HepG2 (cell line): ENCODE measurements around the gene RPLP2. TPM values are rescaled to one million over a fixed set of nuclear protein-coding genes. Genes with fewer than 3 reads are reported as not detected.
A peak's percentile ranks its signal among the peaks of the same experiment; 100 is the strongest.

Experiments
- CEBPG ChIP-seq: IDR thresholded peaks from 2 replicates; pipeline ENCODE4 v1.6.1; 2016
- FOXJ3 ChIP-seq: sonication (generic); formaldehyde crosslinking; IDR thresholded peaks from 2 replicates; pipeline ENCODE4 v1.4.0; 2020; ENCODE audit warnings: missing genetic modification reagents, mild to moderate bottlenecking, borderline replicate concordance
- FOXO4 ChIP-seq: sonication (generic); formaldehyde crosslinking; conservative IDR thresholded peaks from 2 replicates; pipeline ENCODE4 v1.8.1; 2023; ENCODE audit warnings: missing genetic modification reagents
- HINFP ChIP-seq: sonication (generic); formaldehyde crosslinking; IDR thresholded peaks from 2 replicates; pipeline ENCODE4 v1.4.0; 2020; ENCODE audit warnings: low read depth, mild to moderate bottlenecking, missing genetic modification reagents
- NR3C1 ChIP-seq: sonication (generic); formaldehyde crosslinking; IDR thresholded peaks from 2 replicates; pipeline ENCODE4 v1.4.0; 2020; ENCODE audit warnings: missing genetic modification reagents
- ONECUT2 ChIP-seq: sonication (generic); formaldehyde crosslinking; IDR thresholded peaks from 2 replicates; pipeline ENCODE4 v1.4.0; 2020; ENCODE audit warnings: missing genetic modification reagents
- PBX2 ChIP-seq: IDR thresholded peaks from 2 replicates; pipeline ENCODE4 v1.6.1; 2016; ENCODE audit warnings: control low read depth
- PHF20 ChIP-seq: sonication (generic); formaldehyde crosslinking; IDR thresholded peaks from 2 replicates; pipeline ENCODE4 v1.5.0; 2020; ENCODE audit warnings: mild to moderate bottlenecking, missing genetic modification reagents
- PHF8 ChIP-seq: sonication (generic); formaldehyde crosslinking; IDR thresholded peaks from 2 replicates; pipeline ENCODE4 v1.5.0; 2020; ENCODE audit warnings: missing genetic modification reagents
- SP2 ChIP-seq: sonication (generic); formaldehyde crosslinking; IDR thresholded peaks from 2 replicates; pipeline ENCODE4 v1.5.1; 2020; ENCODE audit warnings: mild to moderate bottlenecking, missing genetic modification reagents
- ZBTB2 ChIP-seq: sonication (generic); formaldehyde crosslinking; IDR thresholded peaks from 2 replicates; pipeline ENCODE4 v1.8.0; 2022; ENCODE audit warnings: low read depth, missing genetic modification reagents
- ZNF264 ChIP-seq: sonication (generic); formaldehyde crosslinking; IDR thresholded peaks from 2 replicates; pipeline ENCODE4 v1.4.0; 2020; ENCODE audit warnings: missing genetic modification reagents
- ZNF280D ChIP-seq: sonication (generic); formaldehyde crosslinking; IDR thresholded peaks from 2 replicates; pipeline ENCODE4 v1.5.1; 2020; ENCODE audit warnings: mild to moderate bottlenecking, missing genetic modification reagents
- ZNF296 ChIP-seq: sonication (generic); formaldehyde crosslinking; conservative IDR thresholded peaks from 2 replicates; pipeline ENCODE4 v1.5.0; 2020; ENCODE audit warnings: mild to moderate bottlenecking, missing genetic modification reagents
- ZNF547 ChIP-seq: sonication (generic); formaldehyde crosslinking; IDR thresholded peaks from 2 replicates; pipeline ENCODE4 v1.5.1; 2020; ENCODE audit warnings: mild to moderate bottlenecking, missing genetic modification reagents
- ZNF550 ChIP-seq: sonication (generic); formaldehyde crosslinking; IDR thresholded peaks from 2 replicates; pipeline ENCODE4 v1.4.0; 2020; ENCODE audit warnings: mild to moderate bottlenecking, missing genetic modification reagents, borderline replicate concordance
- ZNF563 ChIP-seq: sonication (generic); formaldehyde crosslinking; IDR thresholded peaks from 2 replicates; pipeline ENCODE4 v1.8.0; 2022; ENCODE audit warnings: mild to moderate bottlenecking, moderate library complexity, missing genetic modification reagents
- ZNF616 ChIP-seq: sonication (generic); formaldehyde crosslinking; IDR thresholded peaks from 2 replicates; pipeline ENCODE4 v1.5.0; 2020; ENCODE audit warnings: low read depth, mild to moderate bottlenecking, missing genetic modification reagents
- ZSCAN12 ChIP-seq: sonication (generic); formaldehyde crosslinking; IDR thresholded peaks from 2 replicates; pipeline ENCODE4 v1.9.0; 2021; ENCODE audit warnings: mild to moderate bottlenecking, missing genetic modification reagents
- polyA plus RNA-seq, 8 experiments: library from polyadenylated mRNA; depleted of rRNA in 3 of 8; stranded (reverse) in 7 of 8; unstranded in 1 of 8; fragments of >200 nt; fragmentation: Illumina TruSeq in 4 of 8; extraction: Trizol in 4 of 8; gene quantifications; 2 replicates each; pipeline versions ENCODE4 v1.2.1 to v1.2.3, GENCODE V29; 2011 to 2016; ENCODE audit warnings: low read depth in 4 of 8, missing spikeins in 1 of 8, mixed read lengths in 1 of 8; ENCODE audit not compliant: insufficient read depth in 1 of 8
- total RNA-seq, 5 experiments: library from RNA; depleted of rRNA; stranded (reverse); fragments of >200 nt; fragmentation: Illumina TruSeq; extraction: Trizol; gene quantifications; 2 replicates each; pipeline ENCODE4 v1.2.3, GENCODE V29; 2016; ENCODE audit warnings: low read depth in 1 of 5
- TF ChIP-seq, protein P1 (sequence below): sonication (generic); formaldehyde crosslinking; IDR thresholded peaks from 2 replicates; pipeline ENCODE4 v1.9.0; 2021; ENCODE audit warnings: missing genetic modification reagents, mild to moderate bottlenecking, borderline replicate concordance

RPLP2 gene
- total and polyA plus RNA-seq, 2 of the 13 experiments (the other 11 are each of a cell fraction or from before 2014, with no cell fraction given), result 978 to 2,106 TPM

DNA sequence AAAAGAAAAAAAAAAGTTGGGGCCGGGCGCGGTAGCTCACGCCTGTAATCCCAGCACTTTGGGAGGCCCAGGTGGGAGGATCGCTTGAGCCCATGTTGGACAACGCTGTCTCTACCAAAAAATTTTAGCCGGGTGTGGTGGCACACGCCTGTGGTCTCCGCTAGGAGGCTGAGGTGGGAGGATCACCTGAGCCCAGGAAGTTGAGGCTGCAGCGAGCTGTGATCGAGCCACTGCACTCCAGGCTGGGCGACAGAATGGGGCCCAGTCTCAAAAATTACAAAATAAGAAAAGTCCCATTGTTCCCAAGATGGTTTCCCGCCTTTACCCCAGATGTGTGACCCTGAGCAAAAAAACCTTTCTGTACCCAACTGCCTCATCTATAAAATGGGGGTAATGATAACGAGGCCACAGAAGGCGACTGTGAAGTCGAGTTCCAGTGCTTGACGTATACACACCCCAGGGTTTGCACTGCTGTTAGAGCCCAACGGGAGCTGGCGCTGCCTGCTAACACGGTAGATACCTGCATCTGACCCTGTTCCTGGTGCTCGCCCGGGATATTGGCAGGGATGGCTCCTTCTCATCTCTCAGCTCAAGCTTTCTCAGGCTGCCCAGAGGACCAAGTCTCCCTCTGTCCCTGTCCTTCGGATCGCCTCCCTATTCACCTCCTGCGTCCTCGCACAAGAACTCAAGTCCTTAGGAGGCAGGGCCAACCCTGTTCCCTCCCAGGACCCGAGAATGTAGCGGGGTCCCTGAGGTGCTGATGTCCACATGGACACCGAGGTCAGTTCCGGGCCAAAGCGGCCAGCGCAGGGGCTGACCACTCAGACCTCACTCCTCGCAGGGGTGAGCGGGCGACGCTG lies 1.1 kb upstream of the RPLP2 start (continued):
- TF ChIP-seq PBX2 (CRISPR knock-in tag) (no peak), ZNF550 (no peak), ZNF296 (peak; percentile 100), ZSCAN12 (CRISPR knock-in tag) (no peak), FOXJ3 (CRISPR knock-in tag) (no peak), ZNF563 (CRISPR knock-in tag) (no peak), ONECUT2 (CRISPR knock-in tag) (no peak), ZNF264 (CRISPR knock-in tag) (0 out of 2 replicates have a peak, but pooled peaks have one; percentile 13), CEBPG (CRISPR knock-in tag) (no peak), NR3C1 (CRISPR knock-in tag) (no peak), ZNF280D (no peak), ZNF547 (CRISPR knock-in tag) (peak; percentile 12; the same call in 1 of the 2 replicates), HINFP (no peak), FOXO4 (CRISPR knock-in tag) (no peak), PHF8 (CRISPR knock-in tag) (no peak), PHF20 (CRISPR knock-in tag) (no peak), SP2 (no peak), ZBTB2 (CRISPR knock-in tag) (no peak), ZNF616 (CRISPR knock-in tag) (no peak)
- TF ChIP-seq, protein P1, sequence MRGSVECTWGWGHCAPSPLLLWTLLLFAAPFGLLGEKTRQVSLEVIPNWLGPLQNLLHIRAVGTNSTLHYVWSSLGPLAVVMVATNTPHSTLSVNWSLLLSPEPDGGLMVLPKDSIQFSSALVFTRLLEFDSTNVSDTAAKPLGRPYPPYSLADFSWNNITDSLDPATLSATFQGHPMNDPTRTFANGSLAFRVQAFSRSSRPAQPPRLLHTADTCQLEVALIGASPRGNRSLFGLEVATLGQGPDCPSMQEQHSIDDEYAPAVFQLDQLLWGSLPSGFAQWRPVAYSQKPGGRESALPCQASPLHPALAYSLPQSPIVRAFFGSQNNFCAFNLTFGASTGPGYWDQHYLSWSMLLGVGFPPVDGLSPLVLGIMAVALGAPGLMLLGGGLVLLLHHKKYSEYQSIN (CRISPR knock-in tag), result no peak
